Fibroblast of villous mesenchyme (primary cell): ENCODE data around the gene PHF21A. TPM values are rescaled to one million over a fixed set of nuclear protein-coding genes. Genes with fewer than 3 reads are reported as not detected.

Source experiments
- DNase-seq: peaks from one replicate; pipeline ENCODE4 v3.0.0-alpha.2; 2010; ENCODE audit warnings: low read depth
- H3K4me3 ChIP-seq: 2 replicates; pipeline ENCODE4 v1.5.1; 2011; ENCODE audit warnings: low read depth, mild to moderate bottlenecking, low read length
- total RNA-seq: library from RNA; depleted of rRNA; stranded (reverse); fragments of >200 nt; gene quantifications from 2 replicates; pipeline ENCODE4 v1.2.3, GENCODE V29; 2012
- TF ChIP-seq, protein P1 (sequence below): IDR thresholded peaks from 2 replicates; pipeline ENCODE4 v1.5.1; 2012; ENCODE audit warnings: low read depth, mild to moderate bottlenecking, low read length; ENCODE audit not compliant: insufficient read depth

Gene PHF21A
- total RNA-seq, 1 donor, result 15.5 TPM

DNA sequence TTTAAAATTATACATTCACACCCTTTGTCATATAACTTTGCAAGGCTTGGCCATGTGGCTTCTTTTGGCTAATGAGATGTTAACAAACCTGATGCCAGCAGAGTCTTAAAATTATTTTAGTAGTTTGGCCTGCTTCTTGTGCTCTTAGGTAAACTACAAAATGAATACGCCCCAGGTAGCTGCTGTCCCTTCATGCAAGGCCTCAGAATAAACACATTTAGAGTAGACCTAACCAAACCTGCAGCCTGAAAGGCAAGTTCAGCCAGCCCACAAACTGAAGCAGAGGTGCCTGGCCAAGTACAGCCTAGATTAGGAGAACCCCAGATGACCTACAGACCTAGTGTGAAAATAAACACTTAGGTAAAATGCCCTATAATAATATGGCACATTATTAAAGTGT, 50.2 kb downstream of the PHF21A start:
- DNase-seq, result no peak
- no peak overlapping the region for H3K4me3 ChIP-seq
- TF ChIP-seq, protein P1, sequence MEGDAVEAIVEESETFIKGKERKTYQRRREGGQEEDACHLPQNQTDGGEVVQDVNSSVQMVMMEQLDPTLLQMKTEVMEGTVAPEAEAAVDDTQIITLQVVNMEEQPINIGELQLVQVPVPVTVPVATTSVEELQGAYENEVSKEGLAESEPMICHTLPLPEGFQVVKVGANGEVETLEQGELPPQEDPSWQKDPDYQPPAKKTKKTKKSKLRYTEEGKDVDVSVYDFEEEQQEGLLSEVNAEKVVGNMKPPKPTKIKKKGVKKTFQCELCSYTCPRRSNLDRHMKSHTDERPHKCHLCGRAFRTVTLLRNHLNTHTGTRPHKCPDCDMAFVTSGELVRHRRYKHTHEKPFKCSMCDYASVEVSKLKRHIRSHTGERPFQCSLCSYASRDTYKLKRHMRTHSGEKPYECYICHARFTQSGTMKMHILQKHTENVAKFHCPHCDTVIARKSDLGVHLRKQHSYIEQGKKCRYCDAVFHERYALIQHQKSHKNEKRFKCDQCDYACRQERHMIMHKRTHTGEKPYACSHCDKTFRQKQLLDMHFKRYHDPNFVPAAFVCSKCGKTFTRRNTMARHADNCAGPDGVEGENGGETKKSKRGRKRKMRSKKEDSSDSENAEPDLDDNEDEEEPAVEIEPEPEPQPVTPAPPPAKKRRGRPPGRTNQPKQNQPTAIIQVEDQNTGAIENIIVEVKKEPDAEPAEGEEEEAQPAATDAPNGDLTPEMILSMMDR, result no peak

- TF ChIP-seq, protein P1, result no peak
- H3K4me3 ChIP-seq, result no peak overlapping the region
- DNase-seq, result no peak
Measured at GRCh38 chr11:46069595-46069994, 51.7 kb downstream of the PHF21A start.

DNA sequence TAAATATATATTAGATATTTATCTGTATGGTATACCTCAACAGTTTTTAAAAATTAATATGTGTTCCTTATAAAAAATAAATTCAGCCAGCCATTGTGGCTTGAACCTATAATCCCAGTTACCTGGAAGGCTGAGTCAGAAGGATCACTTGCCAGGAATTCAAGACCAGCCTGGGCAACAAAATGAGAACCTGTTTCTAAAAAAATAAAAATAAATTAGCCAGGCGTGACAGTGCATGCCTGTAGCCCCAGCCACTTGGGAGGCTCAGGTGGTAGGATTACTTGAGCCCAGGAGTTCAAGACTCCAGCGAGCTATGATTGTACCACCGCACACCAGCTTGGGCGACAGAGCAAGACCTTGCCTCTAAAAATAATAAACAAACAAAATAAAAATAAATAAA, 54.9 kb downstream of the PHF21A start:
- no peak overlapping the region for H3K4me3 ChIP-seq
- TF ChIP-seq, protein P1, result no peak
- no peak for DNase-seq

GRCh38 chr11:46065681-46066080, 55.6 kb downstream of the PHF21A start:
- no peak overlapping the region for H3K4me3 ChIP-seq
- TF ChIP-seq, protein P1, result no peak
- DNase-seq, result no peak

DNA sequence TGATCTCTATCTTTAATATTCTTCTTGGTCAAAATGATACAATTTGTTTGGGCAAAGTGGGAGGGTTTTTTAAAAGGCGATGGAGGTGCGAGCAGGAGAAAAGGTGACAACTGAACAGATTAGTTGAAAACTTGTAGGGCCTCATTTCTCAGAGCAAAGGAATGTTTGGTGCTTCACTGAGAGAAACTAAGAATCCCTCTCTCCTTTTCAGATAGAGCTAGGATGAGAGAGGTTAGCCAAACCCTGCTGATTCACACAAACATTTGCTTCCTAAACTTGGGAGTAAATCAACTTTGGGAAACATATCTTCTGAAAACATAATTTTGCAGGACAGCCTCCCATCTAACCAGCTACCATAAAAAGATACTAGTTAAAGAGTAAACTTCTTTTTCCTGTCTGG, 57.0 kb downstream of the PHF21A start:
- H3K4me3 ChIP-seq, result no peak overlapping the region
- TF ChIP-seq, protein P1, result no peak
- DNase-seq, result no peak

GRCh38 chr11:46063138-46063537, 58.1 kb downstream of the PHF21A start:
- no peak for DNase-seq
- TF ChIP-seq, protein P1, result no peak
- no peak overlapping the region for H3K4me3 ChIP-seq

DNA sequence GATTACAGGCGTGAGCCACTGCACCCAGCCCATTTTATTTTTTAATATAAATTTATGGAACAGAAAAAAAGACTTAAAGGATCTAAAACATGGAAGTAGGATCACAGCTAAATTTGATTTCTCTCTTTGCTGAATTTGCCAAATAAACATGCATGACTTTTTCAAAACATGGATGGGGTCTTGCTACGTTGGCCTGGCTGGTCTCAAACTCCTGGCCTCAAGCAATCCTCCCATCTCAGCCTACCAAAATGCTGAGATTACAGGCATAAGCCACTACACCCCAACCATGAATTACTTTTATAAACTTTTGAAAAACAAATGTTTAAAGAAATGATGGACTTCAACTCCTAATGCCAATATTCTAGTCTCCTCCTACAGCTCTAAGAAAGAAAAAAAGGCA, 61.2 kb downstream of the PHF21A start:
- TF ChIP-seq, protein P1, result no peak
- no peak overlapping the region for H3K4me3 ChIP-seq
- DNase-seq, result no peak
